GM21723 (cell line): Measurements from ENCODE around the gene PPM1N.

Source experiments
- ATAC-seq: cut with Tn5 transposase; IDR thresholded peaks from one replicate; pipeline ENCODE4 v1.9.1; 2021; ENCODE audit warnings: mild to moderate bottlenecking, moderate library complexity; ENCODE audit not compliant: unreplicated experiment

Gene PPM1N

DNA sequence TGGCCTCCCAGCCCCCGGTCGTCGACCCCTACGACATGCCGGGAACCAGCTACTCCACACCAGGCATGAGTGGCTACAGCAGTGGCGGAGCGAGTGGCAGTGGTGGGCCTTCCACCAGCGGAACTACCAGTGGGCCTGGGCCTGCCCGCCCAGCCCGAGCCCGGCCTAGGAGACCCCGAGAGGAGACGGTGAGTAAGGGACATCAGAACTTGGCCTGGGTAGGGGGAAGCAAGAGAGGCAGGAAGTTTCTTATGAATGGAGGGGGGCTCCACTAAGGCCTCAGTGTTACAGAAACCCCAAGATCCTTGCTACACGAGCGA, 27.5 kb upstream of the PPM1N start:
- no peak for ATAC-seq

DNA sequence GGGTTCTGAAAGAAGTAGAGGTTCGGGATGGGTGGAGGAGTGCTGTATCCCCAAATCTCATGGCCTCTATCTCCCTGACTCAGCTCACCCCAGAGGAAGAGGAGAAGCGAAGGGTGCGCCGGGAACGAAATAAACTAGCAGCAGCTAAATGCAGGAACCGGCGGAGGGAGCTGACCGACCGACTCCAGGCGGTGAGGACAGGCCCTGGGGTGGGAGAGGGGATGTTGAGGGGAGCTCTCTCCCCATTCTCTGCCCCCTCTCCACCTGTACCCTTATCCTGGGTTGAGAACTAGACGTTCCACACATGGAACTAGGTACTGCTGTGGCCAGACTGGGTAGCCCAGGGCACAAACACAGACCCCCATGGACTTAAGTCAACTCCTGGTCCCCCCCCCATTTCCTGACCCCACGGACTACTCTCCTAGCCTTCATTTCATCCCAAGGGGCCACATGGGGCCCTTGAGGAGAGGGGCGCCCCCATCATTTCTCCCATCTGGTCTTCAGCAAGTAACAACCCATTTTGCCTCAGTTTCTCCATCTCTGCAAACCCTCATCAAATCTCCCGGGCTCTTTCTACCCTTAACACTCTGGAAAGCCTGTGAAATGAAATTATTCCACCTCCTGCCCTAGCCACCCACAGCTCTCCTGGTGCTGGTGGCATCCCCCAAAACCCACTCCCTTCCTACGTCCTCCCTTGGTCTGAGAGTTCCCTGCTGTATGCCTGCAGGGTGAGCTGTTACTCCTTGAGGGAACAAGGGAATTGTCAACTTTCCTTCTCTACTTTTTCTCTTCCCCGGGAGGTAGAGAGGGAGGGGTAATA, 26.9 kb upstream of the PPM1N start:
- no peak for ATAC-seq

GRCh38 chr19:45471931-45472562, 26.2 kb upstream of the PPM1N start:
- ATAC-seq = no peak

GRCh38 chr19:45472563-45473366, 25.5 kb upstream of the PPM1N start:
- no peak for ATAC-seq

DNA sequence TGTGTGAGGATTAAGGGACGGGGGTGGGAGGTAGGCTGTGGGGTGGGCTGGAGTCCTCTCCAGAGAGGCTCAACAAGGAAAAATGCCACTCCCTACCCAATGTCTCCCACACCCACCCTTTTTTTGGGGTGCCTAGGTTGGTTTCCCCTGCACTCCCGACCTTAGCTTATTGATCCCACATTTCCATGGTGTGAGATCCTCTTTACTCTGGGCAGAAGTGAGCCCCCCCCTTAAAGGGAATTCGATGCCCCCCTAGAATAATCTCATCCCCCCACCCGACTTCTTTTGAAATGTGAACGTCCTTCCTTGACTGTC, 24.9 kb upstream of the PPM1N start:
- ATAC-seq = no peak

- ATAC-seq = no peak
Measured at GRCh38 chr19:45473682-45474605, 24.3 kb upstream of the PPM1N start.

- no peak for ATAC-seq
Measured at GRCh38 chr19:45474606-45475521, 23.4 kb upstream of the PPM1N start.

GRCh38 chr19:45475537-45476291, 22.5 kb upstream of the PPM1N start:
- no peak for ATAC-seq

GRCh38 chr19:45476304-45476703, 21.9 kb upstream of the PPM1N start:
- ATAC-seq = no peak

DNA sequence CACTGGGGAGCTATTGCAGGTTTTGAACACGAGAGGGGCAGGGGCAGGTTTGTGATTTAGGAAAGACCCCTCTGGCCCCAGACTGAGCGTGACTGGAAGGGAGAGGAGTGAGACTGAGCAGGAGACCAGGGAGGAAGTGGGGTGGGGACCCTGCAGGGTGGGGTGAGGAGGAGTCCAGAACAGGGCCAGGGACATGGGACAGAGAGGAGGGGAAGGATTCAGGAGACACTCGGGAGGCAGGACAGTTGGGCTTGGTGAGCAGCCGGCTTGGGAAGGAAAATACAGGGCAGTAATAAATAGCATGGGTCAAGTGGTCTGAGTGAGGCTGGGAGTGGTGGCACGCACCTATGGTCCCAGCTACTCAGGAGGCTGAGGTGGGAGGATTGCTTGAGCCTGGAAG, 21.1 kb upstream of the PPM1N start:
- no peak for ATAC-seq

DNA sequence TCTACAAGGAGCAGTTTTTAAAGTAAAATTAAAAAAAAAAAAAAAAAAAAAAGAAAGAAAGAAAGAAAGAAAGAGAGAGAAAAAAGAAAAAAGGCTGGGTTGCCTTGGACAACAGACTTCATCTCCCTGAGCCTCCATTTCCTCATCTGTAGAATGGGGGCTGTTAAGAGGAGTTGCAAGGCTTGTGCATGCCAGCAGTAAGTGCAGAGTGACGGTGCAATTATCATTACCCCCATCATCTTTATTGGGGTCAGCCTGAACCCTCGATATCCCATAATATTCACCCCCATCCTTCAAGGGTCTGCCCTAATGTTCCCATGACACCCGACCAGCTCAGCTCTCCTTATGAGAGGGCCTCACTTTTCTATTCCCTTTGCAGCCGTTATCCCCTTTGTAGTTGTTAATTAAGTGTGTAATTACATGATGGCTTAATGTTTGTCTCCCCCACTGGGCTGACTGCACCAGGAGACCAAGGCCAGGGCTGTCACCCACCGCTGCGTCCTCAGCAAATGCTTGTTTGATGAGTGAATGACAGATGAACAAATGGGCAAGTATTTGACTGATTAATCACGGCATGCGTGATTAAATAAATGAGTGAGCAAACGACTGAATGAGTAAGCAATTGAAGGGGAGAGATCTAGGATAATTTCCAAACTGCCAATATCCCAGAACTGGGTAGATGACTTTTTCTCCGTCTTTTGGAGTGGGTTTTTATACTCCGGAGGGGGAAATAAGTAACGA, 20.4 kb upstream of the PPM1N start:
- ATAC-seq = no peak

- ATAC-seq = peak; percentile 73
Measured at GRCh38 chr19:45478454-45479238, 19.6 kb upstream of the PPM1N start.

GRCh38 chr19:45483033-45483432, 15.2 kb upstream of the PPM1N start:
- ATAC-seq = no peak

DNA sequence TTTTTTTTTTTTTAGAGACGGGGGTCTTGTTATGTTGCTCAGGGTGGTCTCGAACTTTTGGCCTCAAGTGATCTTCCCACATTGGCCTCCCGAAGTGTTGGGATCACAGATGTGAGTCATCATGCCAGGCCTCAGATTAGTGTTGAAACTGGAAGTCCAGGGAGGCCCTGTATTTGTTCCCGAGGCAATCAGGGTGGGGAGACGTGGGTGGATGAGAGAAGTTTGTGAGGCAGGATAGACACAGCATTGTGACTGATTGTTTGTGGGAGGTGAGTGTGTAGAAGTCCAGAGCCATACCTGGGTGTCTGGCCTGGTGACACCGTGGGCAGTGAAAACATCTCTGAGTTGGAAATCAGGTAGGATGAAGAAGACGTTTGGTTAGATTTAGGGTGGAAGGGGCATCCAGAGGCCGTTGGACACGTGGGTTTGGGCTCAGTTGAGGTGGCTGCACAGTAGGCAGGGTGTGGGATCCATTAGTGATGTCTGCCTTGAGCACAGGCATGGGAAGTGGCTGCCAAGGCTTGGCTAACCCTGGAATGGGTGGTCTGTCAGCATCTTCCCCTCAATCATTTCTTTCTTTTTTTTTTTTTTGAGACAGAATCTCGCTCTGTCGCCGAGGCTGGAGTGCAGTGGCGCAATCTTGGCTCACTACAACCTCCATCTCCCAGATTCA, 13.8 kb upstream of the PPM1N start:
- ATAC-seq = no peak

- peak; percentile 88 for ATAC-seq
Measured at GRCh38 chr19:45485305-45486077, 12.8 kb upstream of the PPM1N start.

GRCh38 chr19:45488708-45489107, 9.5 kb upstream of the PPM1N start:
- ATAC-seq = no peak
